GM23338 (cell line): ENCODE measurements around the gene MAPRE3. TPM values are rescaled to one million over a fixed set of nuclear protein-coding genes. Genes with fewer than 3 reads are reported as not detected.

Experiments used
- ATAC-seq: fragments of 200-7000 bp; cut with Tn5 transposase; 3 replicates; pipeline ENCODE4 v1.9.1; 2020
- DNase-seq: peaks from one replicate; pipeline ENCODE4 v3.0.0-alpha.2; 2015; ENCODE audit warnings: low spot score
- H2AFZ ChIP-seq: fragments of 200-600 bp; sonication (generic); 2 replicates; pipeline ENCODE4 v1.8.0; 2016; ENCODE audit warnings: antibody characterized with exemption, mild to moderate bottlenecking, moderate library complexity
- H3F3A ChIP-seq: fragments of 200-600 bp; sonication (generic); replicated peaks from 2 replicates; pipeline ENCODE4 v1.8.0; 2017; ENCODE audit warnings: antibody characterized with exemption, mixed run types, low read depth
- H3K27ac ChIP-seq: fragments of 200-600 bp; sonication (generic); 2 replicates; pipeline ENCODE4 v1.6.1; 2016; ENCODE audit warnings: low read depth
- H3K27me3 ChIP-seq: fragments of 200-600 bp; sonication (generic); 2 replicates; pipeline ENCODE4 v1.8.0; 2016; ENCODE audit warnings: mild to moderate bottlenecking, mixed run types, moderate library complexity; ENCODE audit not compliant: insufficient read depth
- H3K36me3 ChIP-seq: fragments of 200-600 bp; sonication (generic); 2 replicates; pipeline ENCODE4 v1.8.0; 2016; ENCODE audit warnings: mild to moderate bottlenecking; ENCODE audit not compliant: insufficient read depth
- H3K4me1 ChIP-seq: fragments of 200-600 bp; sonication (generic); 2 replicates; pipeline ENCODE4 v1.8.0; 2016; ENCODE audit warnings: mild to moderate bottlenecking, moderate library complexity; ENCODE audit not compliant: insufficient read depth
- H3K4me2 ChIP-seq: fragments of 200-600 bp; sonication (generic); 2 replicates; pipeline ENCODE4 v1.7.1; 2017; ENCODE audit warnings: mixed run types
- H3K4me3 ChIP-seq: fragments of 200-600 bp; sonication (generic); 2 replicates; pipeline ENCODE4 v1.6.1; 2016; ENCODE audit warnings: mixed run types
- H3K79me2 ChIP-seq: fragments of 200-600 bp; sonication (generic); replicated peaks from 2 replicates; pipeline ENCODE4 v1.8.0; 2017; ENCODE audit warnings: mild to moderate bottlenecking; ENCODE audit not compliant: insufficient read depth
- H3K9me2 ChIP-seq: fragments of 200-600 bp; sonication (generic); 2 replicates; pipeline ENCODE4 v1.8.0; 2017; ENCODE audit not compliant: insufficient read depth
- H4K20me1 ChIP-seq: fragments of 200-600 bp; sonication (generic); replicated peaks from 2 replicates; pipeline ENCODE4 v1.8.0; 2017; ENCODE audit warnings: mild to moderate bottlenecking; ENCODE audit not compliant: insufficient read depth
- H3K27ac Mint-ChIP-seq: 2 replicates; pipeline ENCODE4 v1.8.0; 2020; ENCODE audit warnings: inconsistent platforms, mild to moderate bottlenecking, moderate library complexity, mixed read lengths
- H3K27me3 Mint-ChIP-seq: 3 replicates; pipeline ENCODE4 v1.8.0; 2022; ENCODE audit warnings: low read depth, mild to moderate bottlenecking, moderate library complexity, mixed read lengths, inconsistent platforms; ENCODE audit not compliant: insufficient read depth, poor library complexity
- H3K36me3 Mint-ChIP-seq: 3 replicates; pipeline ENCODE4 v1.8.0; 2021; ENCODE audit warnings: low read depth, mild to moderate bottlenecking, inconsistent platforms, moderate library complexity, mixed read lengths
- H3K4me1 Mint-ChIP-seq: 3 replicates; pipeline ENCODE4 v1.8.0; 2020; ENCODE audit warnings: mild to moderate bottlenecking, inconsistent platforms, mixed read lengths
- H3K4me3 Mint-ChIP-seq: 3 replicates; pipeline ENCODE4 v1.8.0; 2021; ENCODE audit warnings: moderate library complexity, mild to moderate bottlenecking, inconsistent platforms, mixed read lengths
- H3K9me3 Mint-ChIP-seq: 3 replicates; pipeline ENCODE4 v1.8.0; 2020; ENCODE audit warnings: moderate library complexity, mild to moderate bottlenecking, inconsistent platforms, mixed read lengths
- CTCF ChIP-seq, 2 experiments: fragments of 200-600 bp in 1 of 2; sonication (generic) in 1 of 2; conservative IDR thresholded peaks; 2 replicates each; pipeline versions ENCODE4 v1.5.1 to v1.6.1; 2016 to 2017; ENCODE audit warnings: antibody characterized with exemption in 2 of 2, low read depth in 2 of 2, mild to moderate bottlenecking in 2 of 2, moderate library complexity in 1 of 2
- EZH2 ChIP-seq: fragments of 200-600 bp; sonication (generic); IDR thresholded peaks from one replicate; pipeline ENCODE4 v1.8.0; 2017; ENCODE audit warnings: antibody characterized with exemption, mild to moderate bottlenecking, low read depth; ENCODE audit not compliant: unreplicated experiment
- JUNB ChIP-seq: IDR thresholded peaks from one replicate; pipeline ENCODE4 v1.6.1; 2016; ENCODE audit warnings: antibody characterized with exemption; ENCODE audit not compliant: unreplicated experiment
- NANOG ChIP-seq: IDR thresholded peaks from 2 replicates; pipeline ENCODE4 v1.6.1; 2016; ENCODE audit warnings: antibody characterized with exemption, borderline replicate concordance
- POLR2AphosphoS5 ChIP-seq: IDR thresholded peaks from 2 replicates; pipeline ENCODE4 v1.6.1; 2016; ENCODE audit warnings: antibody characterized with exemption, low read depth
- REST ChIP-seq: IDR thresholded peaks from one replicate; pipeline ENCODE4 v1.6.1; 2018; ENCODE audit warnings: antibody characterized with exemption; ENCODE audit not compliant: unreplicated experiment
- ZNF114 ChIP-seq: fragments of 250-450 bp; sonication (Bioruptor Pico); IDR thresholded peaks from 2 replicates; pipeline ENCODE4 v1.5.0; 2020; ENCODE audit warnings: mild to moderate bottlenecking, moderate library complexity
- ZNF331 ChIP-seq: fragments of 250-450 bp; sonication (Bioruptor Pico); IDR thresholded peaks from 2 replicates; pipeline ENCODE4 v1.5.0; 2020; ENCODE audit warnings: low read depth, mild to moderate bottlenecking, moderate library complexity
- polyA plus RNA-seq: library from polyadenylated mRNA; unstranded; fragments of >200 nt; fragmentation: Nextera tagmentation; extraction: Ambion mirVana; gene quantifications from 2 replicates; pipeline ENCODE4 v1.2.1, GENCODE V29; 2016
- total RNA-seq: library from RNA; depleted of rRNA; stranded (reverse); fragments of >200 nt; shearing (Covaris generic); gene quantifications from 2 replicates; pipeline ENCODE4 v1.2.3, GENCODE V29; 2014
- TF ChIP-seq, protein P1 (sequence below): IDR thresholded peaks from 2 replicates; pipeline ENCODE4 v1.6.1; 2016; ENCODE audit warnings: antibody characterized with exemption

The MAPRE3 gene
- total and polyA plus RNA-seq, 2 experiments from 2014 or later: 3.3 to 4.5 TPM

DNA sequence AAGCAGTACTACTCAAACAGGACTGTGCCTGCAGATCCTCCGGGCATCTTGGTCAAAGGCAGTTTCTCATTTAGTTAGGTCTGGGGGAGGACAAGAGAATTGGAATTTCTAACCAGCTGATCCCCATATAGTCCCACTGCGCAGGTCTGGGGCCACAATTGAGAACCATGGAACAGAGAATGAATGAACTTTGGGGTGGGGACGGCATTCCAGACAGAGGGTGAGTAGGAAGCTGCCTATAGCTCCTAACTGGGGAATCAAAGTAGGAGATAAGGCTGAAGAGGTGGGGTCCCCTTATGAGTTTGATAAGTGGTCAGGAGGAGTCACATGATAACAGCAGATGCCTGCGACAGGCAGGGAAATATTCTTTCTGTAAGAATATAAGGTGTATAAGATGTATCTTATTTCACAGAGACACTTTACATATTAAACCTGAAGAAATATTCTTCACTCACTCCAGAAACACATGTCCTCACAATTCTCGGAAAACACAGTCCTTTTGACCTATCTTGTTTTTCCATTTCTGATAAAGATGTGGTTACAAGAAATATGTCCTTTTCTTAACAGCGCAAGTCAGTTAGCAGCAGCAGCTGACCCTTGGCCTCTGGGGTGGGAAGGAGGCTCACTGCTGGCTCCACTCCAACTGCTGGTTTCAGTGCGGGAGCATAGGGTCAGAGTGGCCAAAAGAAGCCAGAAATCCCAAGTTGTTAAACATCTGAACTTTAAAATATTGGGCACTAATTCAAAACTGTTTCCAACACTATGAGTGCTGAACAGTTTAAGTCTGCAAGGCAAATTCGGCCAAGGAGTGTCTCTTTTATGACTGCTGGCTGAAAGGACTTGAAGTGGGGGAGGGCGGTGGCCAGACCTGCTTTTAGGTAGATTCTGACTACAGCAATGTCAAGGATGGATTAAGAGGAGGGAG, 49.8 kb downstream of the MAPRE3 start:
- DNase-seq (no peak), ATAC-seq (no peak)
- Histone ChIP-seq H2AFZ (no peak overlapping the region), H3K4me1 (peaks cover 12% of the 10 kb centered on the region), H3K36me3 (no peaks in the 10 kb centered on the region), H3K79me2 (no peaks in the 10 kb centered on the region), H3K27me3 (no peaks in the 10 kb centered on the region), H3K4me2 (no peak overlapping the region), H3K27ac (no peak overlapping the region), H3K9me2 (no peaks in the 10 kb centered on the region), H3K4me3 (no peak overlapping the region), H4K20me1 (no peaks in the 10 kb centered on the region; the same call in 1 of the 2 replicates), H3F3A (no peaks in the 10 kb centered on the region)
- Mint-ChIP-seq H3K27me3 (peaks cover 13% of the 10 kb centered on the region), H3K36me3 (peaks cover under 1% of the 10 kb centered on the region; the same call in 2 of the 3 replicates), H3K27ac (no peak overlapping the region), H3K4me3 (no peak overlapping the region), H3K9me3 (no peaks in the 10 kb centered on the region), H3K4me1 (peaks cover 26% of the 10 kb centered on the region)
- TF ChIP-seq NANOG (no peak), ZNF114 (CRISPR knock-in tag) (no peak), JUNB (no peak), EZH2 (no peak), REST (no peak), POLR2AphosphoS5 (no peak), CTCF (conservative IDR thresholded peaks at IDR 0.05; ENCODE audit: low read depth in 2 of 2) (no peak), ZNF331 (no peak)
- TF ChIP-seq, protein P1, sequence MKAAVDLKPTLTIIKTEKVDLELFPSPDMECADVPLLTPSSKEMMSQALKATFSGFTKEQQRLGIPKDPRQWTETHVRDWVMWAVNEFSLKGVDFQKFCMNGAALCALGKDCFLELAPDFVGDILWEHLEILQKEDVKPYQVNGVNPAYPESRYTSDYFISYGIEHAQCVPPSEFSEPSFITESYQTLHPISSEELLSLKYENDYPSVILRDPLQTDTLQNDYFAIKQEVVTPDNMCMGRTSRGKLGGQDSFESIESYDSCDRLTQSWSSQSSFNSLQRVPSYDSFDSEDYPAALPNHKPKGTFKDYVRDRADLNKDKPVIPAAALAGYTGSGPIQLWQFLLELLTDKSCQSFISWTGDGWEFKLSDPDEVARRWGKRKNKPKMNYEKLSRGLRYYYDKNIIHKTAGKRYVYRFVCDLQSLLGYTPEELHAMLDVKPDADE: no peak
